Measurements from ENCODE around the gene CELA2B.

DNA sequence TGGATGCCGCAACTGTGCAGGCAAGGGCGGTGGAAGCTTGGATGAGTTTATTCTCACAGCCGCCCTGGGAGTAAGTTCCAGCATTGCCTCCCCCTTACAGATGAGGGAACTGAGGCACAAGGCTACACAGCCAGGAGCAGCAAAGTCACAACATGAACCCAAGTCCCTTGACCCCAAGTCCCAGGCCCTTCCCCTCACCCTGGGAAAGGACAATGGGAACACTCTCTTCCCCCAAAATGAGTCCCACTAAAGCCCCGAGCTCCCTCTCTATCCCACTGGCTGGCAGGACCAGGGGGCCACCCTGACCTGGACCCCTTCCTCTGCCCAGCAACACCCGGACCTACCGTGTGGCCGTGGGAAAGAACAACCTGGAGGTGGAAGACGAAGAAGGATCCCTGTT, 33.8 kb upstream of the CELA2B start:
- TF ChIP-seq EZH2 (IDR thresholded peaks at IDR 0.05; ENCODE audit: low read depth, low read length, severe bottlenecking) (no peak), PHF8 (conservative IDR thresholded peaks at IDR 0.05; ENCODE audit: low read depth, low read length) (no peak), RAD21 (IDR thresholded peaks at IDR 0.05 in 1 of 2, conservative IDR thresholded peaks at IDR 0.05 in 1 of 2; ENCODE audit: low read depth in 2 of 2, low read length in 2 of 2) (no peak), CTCF (IDR thresholded peaks at IDR 0.05; ENCODE audit: control extremely low read depth in 1 of 3, insufficient read depth in 1 of 3, low read depth in 1 of 3, low read length in 3 of 3) (no peak), NANOG (IDR thresholded peaks at IDR 0.05; ENCODE audit: insufficient read depth, low read depth, low read length, poor library complexity, severe bottlenecking) (no peak), SIX5 (IDR thresholded peaks at IDR 0.05; ENCODE audit: low read depth, low read length) (no peak), MAX (IDR thresholded peaks at IDR 0.05) (no peak), RNF2 (IDR thresholded peaks at IDR 0.05; ENCODE audit: borderline replicate concordance, low read depth, low read length, missing control alignments, poor library complexity, severe bottlenecking) (no peak), TAF1 (IDR thresholded peaks at IDR 0.05; ENCODE audit: low read depth, low read length) (no peak)

Data from H1 (cell line).